IMR-90 (cell line): ENCODE measurements around the gene LDAF1. TPM values are rescaled to one million over a fixed set of nuclear protein-coding genes. Genes with fewer than 3 reads are reported as not detected.

Experiments used
- ATAC-seq: fragments of 200-7000 bp; cut with Tn5 transposase; 2 replicates; pipeline ENCODE4 v1.9.1; 2020; ENCODE audit warnings: low read depth, mild to moderate bottlenecking, moderate library complexity
- BruUV-seq: library from RNA; stranded (reverse); fragments of 400-500 nt; replicated peaks from 2 replicates; lab custom pipeline; 2021; lab: Mats Ljungman, UMichigan
- CTCF ChIA-PET: fragments of 300-600 bp; formaldehyde crosslinking; extraction: SDS; loops from one replicate; lab custom pipeline; 2021; ENCODE audit warnings: antibody characterized with exemption; lab: Yijun Ruan, JAX
- POLR2A ChIA-PET: fragments of 300-600 bp; sonication (Branson Sonifier 250); formaldehyde crosslinking; loops from one replicate; lab custom pipeline; 2022; ENCODE audit warnings: antibody characterized with exemption; ENCODE audit not compliant: unreplicated experiment; lab: Charles Lee
- DNase-seq: peaks from one replicate; pipeline ENCODE4 v3.0.0; 2013
- H2AFZ ChIP-seq: replicated peaks from 2 replicates; pipeline ENCODE3; 2013; ENCODE audit warnings: low read length, mild to moderate bottlenecking; ENCODE audit not compliant: poor library complexity
- H2AK5ac ChIP-seq: 2 replicates; pipeline ENCODE4 v1.6.1; 2013; ENCODE audit warnings: low read depth, low read length, inconsistent platforms
- H2AK9ac ChIP-seq: replicated peaks from 2 replicates; pipeline ENCODE3; 2013; ENCODE audit warnings: mild to moderate bottlenecking, low read depth, low read length, moderate library complexity; ENCODE audit not compliant: poor library complexity
- H2BK120ac ChIP-seq: 2 replicates; pipeline ENCODE4 v1.6.1; 2013; ENCODE audit warnings: low read depth, low read length, inconsistent platforms
- H2BK15ac ChIP-seq: 3 replicates; pipeline ENCODE4 v1.6.1; 2013; ENCODE audit warnings: low read depth, low read length, inconsistent platforms
- H2BK20ac ChIP-seq: 2 replicates; pipeline ENCODE4 v1.6.1; 2013; ENCODE audit warnings: low read depth, mild to moderate bottlenecking, inconsistent platforms, low read length, moderate library complexity
- H2BK5ac ChIP-seq: 2 replicates; pipeline ENCODE4 v1.6.1; 2013; ENCODE audit warnings: mild to moderate bottlenecking, low read depth, low read length, inconsistent platforms; ENCODE audit not compliant: poor library complexity, severe bottlenecking
- H3K14ac ChIP-seq: replicated peaks from 2 replicates; pipeline ENCODE4 v1.6.1; 2013; ENCODE audit warnings: low read depth, low read length, inconsistent platforms
- H3K18ac ChIP-seq: 2 replicates; pipeline ENCODE4 v1.6.1; 2013; ENCODE audit warnings: low read depth, low read length, control low read depth
- H3K23ac ChIP-seq: 2 replicates; pipeline ENCODE4 v1.6.1; 2013; ENCODE audit warnings: low read depth, low read length, inconsistent platforms
- H3K27ac ChIP-seq: 2 replicates; pipeline ENCODE4 v1.5.1; 2013; ENCODE audit warnings: mild to moderate bottlenecking, control low read depth, low read length; ENCODE audit not compliant: insufficient read depth
- H3K27me3 ChIP-seq: 2 replicates; pipeline ENCODE4 v1.6.1; 2013; ENCODE audit warnings: low read length; ENCODE audit not compliant: control insufficient read depth, insufficient read depth
- H3K36me3 ChIP-seq: 2 replicates; pipeline ENCODE4 v1.6.1; 2013; ENCODE audit warnings: low read length, mixed read lengths; ENCODE audit not compliant: control insufficient read depth, insufficient read depth
- H3K4ac ChIP-seq: 2 replicates; pipeline ENCODE4 v1.6.1; 2013; ENCODE audit warnings: low read depth, low read length, inconsistent platforms
- H3K4me1 ChIP-seq: 2 replicates; pipeline ENCODE4 v1.6.1; 2013; ENCODE audit warnings: low read length, mixed read lengths; ENCODE audit not compliant: control insufficient read depth, insufficient read depth
- H3K4me2 ChIP-seq: 2 replicates; pipeline ENCODE4 v1.6.1; 2013; ENCODE audit warnings: low read depth, mild to moderate bottlenecking, control low read depth, low read length, moderate library complexity
- H3K4me3 ChIP-seq: 2 replicates; pipeline ENCODE4 v1.5.1; 2013; ENCODE audit warnings: low read depth, mild to moderate bottlenecking, control low read depth, low read length, moderate library complexity; ENCODE audit not compliant: insufficient read depth
- H3K56ac ChIP-seq: 2 replicates; pipeline ENCODE4 v1.6.1; 2013; ENCODE audit warnings: low read length, inconsistent platforms; ENCODE audit not compliant: insufficient read depth; ENCODE audit errors: extremely low read depth
- H3K79me1 ChIP-seq, 2 experiments: 2 replicates each; pipeline ENCODE4 v1.6.1; 2013; ENCODE audit warnings: low read length in 2 of 2, inconsistent platforms in 1 of 2, low read depth in 1 of 2
- H3K9ac ChIP-seq: 2 replicates; pipeline ENCODE4 v1.6.1; 2013; ENCODE audit warnings: low read depth, low read length, control low read depth
- H3K9me1 ChIP-seq: 2 replicates; pipeline ENCODE4 v1.6.1; 2013; ENCODE audit warnings: low read length, inconsistent platforms; ENCODE audit not compliant: insufficient read depth
- H3K9me3 ChIP-seq: 2 replicates; pipeline ENCODE4 v1.6.1; 2013; ENCODE audit warnings: low read length; ENCODE audit not compliant: control insufficient read depth, insufficient read depth
- H4K20me1 ChIP-seq: 2 replicates; pipeline ENCODE4 v1.6.1; 2013; ENCODE audit warnings: low read length, inconsistent platforms; ENCODE audit not compliant: insufficient read depth
- H4K5ac ChIP-seq: 2 replicates; pipeline ENCODE4 v1.6.1; 2013; ENCODE audit warnings: mild to moderate bottlenecking, low read depth, low read length, control low read depth
- H4K8ac ChIP-seq, 2 experiments: 2 replicates each; pipeline ENCODE4 v1.6.1; 2013; ENCODE audit warnings: low read depth in 2 of 2, low read length in 2 of 2, control low read depth in 1 of 2, inconsistent platforms in 1 of 2
- H4K91ac ChIP-seq: 2 replicates; pipeline ENCODE4 v1.6.1; 2013; ENCODE audit warnings: low read depth, low read length, inconsistent platforms; ENCODE audit not compliant: insufficient read depth
- BHLHE40 ChIP-seq: fragments of 150-350 bp; IDR thresholded peaks from 2 replicates; pipeline ENCODE4 v1.6.1; 2016; ENCODE audit warnings: mild to moderate bottlenecking, low read depth, low read length
- CHD1 ChIP-seq: IDR thresholded peaks from 2 replicates; pipeline ENCODE4 v1.6.1; 2012; ENCODE audit warnings: low read depth, low read length, improper control_type of control experiment
- ELK1 ChIP-seq: fragments of 150-350 bp; IDR thresholded peaks from 2 replicates; pipeline ENCODE4 v1.6.1; 2016; ENCODE audit warnings: low read depth, mild to moderate bottlenecking, low read length, moderate library complexity, borderline replicate concordance
- MXI1 ChIP-seq: IDR thresholded peaks from 2 replicates; pipeline ENCODE4 v1.6.1; 2012; ENCODE audit warnings: low read depth, mild to moderate bottlenecking, low read length, moderate library complexity, borderline replicate concordance
- NFE2L2 ChIP-seq: fragments of 150-350 bp; IDR thresholded peaks from 2 replicates; pipeline ENCODE4 v1.6.1; 2016; ENCODE audit warnings: low read depth, mild to moderate bottlenecking, low read length
- POLR2A ChIP-seq: IDR thresholded peaks from 2 replicates; pipeline ENCODE4 v1.6.1; 2012; ENCODE audit warnings: mild to moderate bottlenecking, low read depth, low read length
- RCOR1 ChIP-seq: IDR thresholded peaks from 2 replicates; pipeline ENCODE4 v1.6.1; 2012; ENCODE audit warnings: mild to moderate bottlenecking, low read length, improper control_type of control experiment; ENCODE audit not compliant: insufficient replicate concordance
- WGBS, 2 experiments: methylation state at CpG; one replicate each; pipeline versions ENCODE4 v1.1.5 to v1.1.7; 2013; ENCODE audit warnings: missing lambda C conversion rate in 2 of 2; ENCODE audit not compliant: insufficient read length in 1 of 2; ENCODE audit errors: extremely low coverage in 2 of 2; 5-methylcytosine and 5-hydroxymethylcytosine counted together
- dilution Hi-C: fragments of 300-500 bp; cut with HindIII; formaldehyde crosslinking; loops from one replicate; pipeline ENCODE4 v1.14.3; 2018; ENCODE audit warnings: low sequenced_read_pairs; ENCODE audit not compliant: unreplicated experiment
- in situ Hi-C: fragments of 300-500 bp; cut with MboI; formaldehyde crosslinking; loops from 3 replicates; pipeline ENCODE4 v1.14.3; 2019; ENCODE audit warnings: low sequenced_read_pairs, inconsistent platforms, mixed read lengths
- intact Hi-C: fragments of 100-400 bp; cut with micrococcal nuclease; formaldehyde crosslinking; loops from 2 replicates; pipeline ENCODE4 v1.10.0; 2022
- polyA plus RNA-seq, 3 experiments: library from polyadenylated mRNA; depleted of rRNA; stranded (reverse); fragments of >200 nt; gene quantifications; 2 replicates each; pipeline ENCODE4 v1.2.3, GENCODE V29; 2012; ENCODE audit warnings: low replicate concordance in 1 of 3
- total RNA-seq: library from RNA; depleted of rRNA; stranded (reverse); fragments of >200 nt; gene quantifications from 2 replicates; pipeline ENCODE4 v1.2.3, GENCODE V29; 2012

LDAF1 gene
- total and polyA plus RNA-seq, 2 of the 4 experiments (the other 2 are of a cell fraction) = 21.0 to 62.2 TPM

GRCh38 chr16:21197621-21198020 lies 39.1 kb downstream of the LDAF1 start:
- Histone ChIP-seq H3K56ac (no peak overlapping the region), H4K8ac (no peak overlapping the region), H2BK15ac (no peak overlapping the region), H3K4me3 (no peak overlapping the region), H3K27me3 (peaks cover 31% of the 10 kb centered on the region), H4K5ac (no peak overlapping the region), H2BK5ac (no peak overlapping the region), H2AK9ac (no peak overlapping the region), H4K20me1 (no peaks in the 10 kb centered on the region), H3K4me2 (no peak overlapping the region), H3K9me1 (no peaks in the 10 kb centered on the region), H4K91ac (no peak overlapping the region), H2AK5ac (no peak overlapping the region), H3K14ac (no peak overlapping the region), H2AFZ (no peak overlapping the region), H3K79me1 (no peaks in the 10 kb centered on the region), H2BK120ac (no peak overlapping the region), H3K4me1 (no peaks in the 10 kb centered on the region), H3K23ac (no peak overlapping the region), H2BK20ac (no peak overlapping the region), H3K36me3 (no peaks in the 10 kb centered on the region), H3K4ac (no peak overlapping the region), H3K18ac (no peak overlapping the region), H3K9me3 (no peaks in the 10 kb centered on the region), H3K9ac (no peak overlapping the region), H3K27ac (no peak overlapping the region)
- ChIA-PET POLR2A (no interaction called here), CTCF (interaction anchor here (1.5 kb wide), 1 partner anchor 9 kb away, joined by 3 read pairs; no protein-coding TSS in a partner anchor)
- no peak for DNase-seq
- ATAC-seq = no peak
- TF ChIP-seq POLR2A = no peak
- TF ChIP-seq RCOR1 = no peak
- no peak for TF ChIP-seq BHLHE40
- no peak for TF ChIP-seq MXI1
- no peak for TF ChIP-seq CHD1
- no peak for TF ChIP-seq ELK1
- TF ChIP-seq NFE2L2 = no peak
- in situ Hi-C loops = no loop called here
- dilution Hi-C loops = no loop called here
- no CpG with 5 or more reads among the region's 3 CpGs for WGBS, 2 experiments
- intact Hi-C loops = no loop called here
- BruUV-seq = no TSS peak
